Lung (tissue), 12 donors: ENCODE measurements around the gene UTS2R. TPM values are rescaled to one million over a fixed set of nuclear protein-coding genes. Genes with fewer than 3 reads are reported as not detected.
A peak's percentile ranks its signal among the peaks of the same experiment; 100 is the strongest.

Experiments used
- ATAC-seq: fragments of 200-7000 bp; cut with Tn5 transposase; one replicate; pipeline ENCODE4 v1.9.1; 2020; ENCODE audit warnings: moderate number of reproducible peaks; ENCODE audit not compliant: insufficient read depth, low FRiP score
- DNase-seq, 3 donors: peaks; one replicate each; pipeline ENCODE4 v3.0.0-alpha.2; 2013 to 2017
- H3K27ac ChIP-seq, 2 donors: one replicate each; pipeline ENCODE4 v1.5.1; 2013; ENCODE audit warnings: mild to moderate bottlenecking in 2 of 2, moderate library complexity in 2 of 2, control low read depth in 1 of 2, inconsistent platforms in 1 of 2, low read depth in 1 of 2, low read length in 1 of 2
- H3K27me3 ChIP-seq, 3 donors: one replicate each; pipeline ENCODE4 v1.5.1; 2013; ENCODE audit warnings: low read length in 2 of 3; ENCODE audit not compliant: control insufficient read depth in 3 of 3, insufficient read depth in 3 of 3
- H3K36me3 ChIP-seq, 4 donors: one replicate each; pipeline ENCODE4 v1.5.1; 2013; ENCODE audit warnings: low read length in 4 of 4, mild to moderate bottlenecking in 1 of 4, moderate library complexity in 1 of 4; ENCODE audit not compliant: control insufficient read depth in 4 of 4, insufficient read depth in 4 of 4
- H3K4me1 ChIP-seq, 5 donors: one replicate each; pipeline ENCODE4 v1.5.1; 2013; ENCODE audit warnings: low read length in 5 of 5, mild to moderate bottlenecking in 2 of 5, moderate library complexity in 1 of 5; ENCODE audit not compliant: control insufficient read depth in 5 of 5, insufficient read depth in 5 of 5
- H3K4me3 ChIP-seq: one replicate; pipeline ENCODE4 v1.5.1; 2013; ENCODE audit warnings: mild to moderate bottlenecking, control low read depth, moderate library complexity
- H3K9ac ChIP-seq, 2 donors: one replicate each; pipeline ENCODE4 v1.5.1; 2013; ENCODE audit warnings: low read length in 2 of 2, control low read depth in 1 of 2; ENCODE audit not compliant: insufficient read depth in 1 of 2
- H3K9me3 ChIP-seq, 4 donors: one replicate each; pipeline ENCODE4 v1.5.1; 2013; ENCODE audit warnings: low read length in 3 of 4, mild to moderate bottlenecking in 1 of 4, moderate library complexity in 1 of 4; ENCODE audit not compliant: control insufficient read depth in 4 of 4, insufficient read depth in 3 of 4
- WGBS, 2 donors: extraction: QIAGEN DNeasy Blood & Tissue Kit; methylation state at CpG; one replicate each; pipeline ENCODE4 v1.1.7; 2013; 5-methylcytosine and 5-hydroxymethylcytosine counted together
- polyA plus RNA-seq, 2 donors: library from polyadenylated mRNA; stranded (reverse); fragments of 200-250 nt; gene quantifications; one replicate each; pipeline ENCODE4 v1.2.1, GENCODE V29; 2013
- total RNA-seq, 2 donors: library from RNA; depleted of rRNA in 1 of 2; stranded (reverse); fragments of >200 nt in 1 of 2; gene quantifications; one replicate each; pipeline ENCODE4 v1.2.1, GENCODE V29; 2014 to 2021
- TF ChIP-seq, protein P1 (sequence below): IDR thresholded peaks from 2 replicates; pipeline ENCODE4 v1.5.1; 2012; ENCODE audit warnings: mild to moderate bottlenecking; ENCODE audit errors: control extremely low read depth, extremely low read depth
- donor health status: control.
- donor health status: control.
- donor health status: Bipolar disorder and iron deficiency.
- donor health status: healthy.
- donor health status: DM: yes; HTN: yes; CAD: no.

UTS2R gene
- total and polyA plus RNA-seq, 4 donors = 0.17 TPM; not detected in 3

DNA sequence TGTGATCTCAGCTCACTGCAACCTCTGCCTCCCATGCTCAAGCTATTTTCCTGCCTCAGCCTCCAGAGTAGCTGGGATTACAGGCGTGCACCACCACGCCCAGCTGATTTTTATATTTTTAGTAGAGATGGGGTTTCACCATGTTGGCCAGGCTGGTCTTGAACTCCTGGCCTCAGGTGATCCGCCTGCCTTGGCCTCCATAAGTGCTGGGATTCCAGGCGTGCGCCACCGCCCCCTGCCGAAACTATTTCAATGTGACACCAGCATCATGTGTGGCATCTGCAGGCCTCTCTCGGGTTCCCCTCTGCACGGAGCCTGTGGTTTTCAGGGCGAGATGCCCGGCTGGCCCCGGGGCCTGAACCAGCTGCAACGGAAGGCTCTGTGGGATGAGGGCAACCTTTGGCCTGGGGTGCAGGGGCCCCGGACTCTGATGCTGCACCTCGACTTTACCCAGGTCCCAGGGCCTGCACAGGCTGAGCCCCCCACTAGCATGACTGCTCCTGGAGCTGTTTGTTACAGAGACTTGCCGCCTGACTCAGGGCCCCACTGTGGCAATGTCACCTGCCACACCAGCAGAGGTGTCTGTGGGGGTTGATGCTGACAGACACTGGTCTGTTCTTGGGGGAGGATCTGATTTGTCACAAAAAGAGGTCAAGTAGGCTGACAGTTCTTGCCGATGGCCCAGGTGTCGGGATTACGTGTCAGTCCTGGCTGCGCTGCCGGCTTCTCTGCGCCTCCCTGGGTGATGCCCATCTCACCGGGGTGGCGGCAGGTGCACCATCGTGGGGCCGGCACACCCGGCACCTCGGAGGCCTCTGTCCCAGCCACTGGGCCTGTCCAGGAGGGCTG is 21.2 kb upstream of the UTS2R start:
- H3K9ac ChIP-seq = no peak overlapping the region
- DNase-seq (no peak), ATAC-seq (no peak)
- no peaks in the 10 kb centered on the region for H3K36me3 ChIP-seq
- H3K27ac ChIP-seq = no peak overlapping the region
- H3K4me3 ChIP-seq = no peak overlapping the region
- no peaks in the 10 kb centered on the region for H3K9me3 ChIP-seq
- 84 to 85% methylated on average over 28 of the region's 28 CpGs for WGBS, 2 donors
- TF ChIP-seq, protein P1, sequence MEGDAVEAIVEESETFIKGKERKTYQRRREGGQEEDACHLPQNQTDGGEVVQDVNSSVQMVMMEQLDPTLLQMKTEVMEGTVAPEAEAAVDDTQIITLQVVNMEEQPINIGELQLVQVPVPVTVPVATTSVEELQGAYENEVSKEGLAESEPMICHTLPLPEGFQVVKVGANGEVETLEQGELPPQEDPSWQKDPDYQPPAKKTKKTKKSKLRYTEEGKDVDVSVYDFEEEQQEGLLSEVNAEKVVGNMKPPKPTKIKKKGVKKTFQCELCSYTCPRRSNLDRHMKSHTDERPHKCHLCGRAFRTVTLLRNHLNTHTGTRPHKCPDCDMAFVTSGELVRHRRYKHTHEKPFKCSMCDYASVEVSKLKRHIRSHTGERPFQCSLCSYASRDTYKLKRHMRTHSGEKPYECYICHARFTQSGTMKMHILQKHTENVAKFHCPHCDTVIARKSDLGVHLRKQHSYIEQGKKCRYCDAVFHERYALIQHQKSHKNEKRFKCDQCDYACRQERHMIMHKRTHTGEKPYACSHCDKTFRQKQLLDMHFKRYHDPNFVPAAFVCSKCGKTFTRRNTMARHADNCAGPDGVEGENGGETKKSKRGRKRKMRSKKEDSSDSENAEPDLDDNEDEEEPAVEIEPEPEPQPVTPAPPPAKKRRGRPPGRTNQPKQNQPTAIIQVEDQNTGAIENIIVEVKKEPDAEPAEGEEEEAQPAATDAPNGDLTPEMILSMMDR = no peak
- peaks cover 0 to 4% (median 0%) of the 10 kb centered on the region in 3 donors for H3K27me3 ChIP-seq
- peaks cover 0 to 7% (median 4%) of the 10 kb centered on the region in 5 donors for H3K4me1 ChIP-seq

DNA sequence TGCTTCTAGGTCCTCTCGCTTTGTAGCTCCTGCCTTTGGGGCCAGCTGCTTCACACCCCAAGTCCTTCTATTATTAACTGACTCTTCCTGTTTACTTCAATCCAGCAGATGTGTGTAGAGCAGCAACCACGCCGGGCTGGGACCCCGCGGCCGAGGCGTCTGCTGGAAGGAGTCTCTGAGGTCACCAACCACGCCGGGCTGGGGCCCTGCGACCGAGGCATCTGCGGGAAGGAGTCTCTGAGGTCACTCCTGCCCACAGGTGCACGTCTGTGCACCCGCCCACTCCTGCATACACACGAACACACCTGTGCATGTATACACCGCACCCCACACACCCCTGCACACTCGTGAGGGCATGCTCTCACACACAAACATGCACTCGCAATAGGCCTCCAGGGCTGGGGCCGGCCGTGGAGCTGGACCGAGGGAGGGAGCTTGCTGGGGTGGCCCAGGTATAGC is 20.3 kb upstream of the UTS2R start:
- TF ChIP-seq, protein P1 = no peak
- no peak overlapping the region for H3K9ac ChIP-seq
- H3K27ac ChIP-seq = no peak overlapping the region
- ATAC-seq (no peak), DNase-seq (peak in 1 of 3 donors; percentile 32)
- H3K4me1 ChIP-seq = peaks cover 0 to 7% (median 4%) of the 10 kb centered on the region in 5 donors
- H3K36me3 ChIP-seq = no peaks in the 10 kb centered on the region
- WGBS, 2 donors = 43 to 54% methylated on average over 21 of the region's 21 CpGs
- no peak overlapping the region for H3K4me3 ChIP-seq
- no peaks in the 10 kb centered on the region for H3K9me3 ChIP-seq
- peaks cover 0 to 4% (median 0%) of the 10 kb centered on the region in 3 donors for H3K27me3 ChIP-seq

DNA sequence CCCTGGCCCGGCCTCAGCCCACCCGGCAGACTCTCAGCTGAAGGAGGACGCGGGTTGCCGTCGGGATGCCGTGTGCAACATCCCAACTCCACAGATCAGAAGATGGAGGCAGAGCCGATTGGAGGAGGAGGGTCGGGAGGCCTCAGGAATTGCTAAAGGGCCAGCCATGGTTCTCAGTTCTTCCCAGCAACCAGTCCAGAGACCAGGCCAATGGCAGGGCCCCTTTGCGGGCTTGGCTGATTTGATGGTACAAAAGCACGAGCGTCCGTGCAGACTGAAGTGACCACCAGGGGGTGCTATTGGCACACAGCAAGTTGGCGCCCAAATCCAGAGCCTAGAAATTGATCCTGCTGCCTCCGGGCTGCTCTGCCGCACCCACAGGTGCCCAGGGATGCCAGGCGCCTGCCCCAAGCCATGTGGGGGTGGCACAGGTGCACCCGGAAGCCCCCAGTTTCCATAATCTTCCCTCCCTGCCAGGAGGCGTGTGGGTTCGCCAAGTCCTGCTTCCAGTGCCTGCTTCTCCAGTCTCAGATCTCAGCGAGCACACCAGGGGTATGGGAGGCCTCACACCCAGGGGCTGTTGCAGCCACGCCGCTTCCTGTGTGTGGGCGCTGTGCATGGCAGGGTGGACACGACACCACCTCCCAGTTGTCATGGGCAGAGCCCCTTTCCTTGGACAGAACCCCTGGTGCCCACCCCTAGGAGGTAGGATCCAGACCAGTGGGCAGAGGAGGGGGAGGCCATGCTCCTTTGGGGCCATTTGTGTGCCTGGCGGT is 19.7 kb upstream of the UTS2R start:
- H3K27ac ChIP-seq = no peak overlapping the region
- peak; percentile 77 for ATAC-seq
- DNase-seq = peak; percentile 88 to 91 (median 89)
- WGBS, 2 donors = 36 to 40% methylated on average over 26 of the region's 26 CpGs
- H3K9ac ChIP-seq = no peak overlapping the region
- H3K27me3 ChIP-seq = peaks cover 0 to 4% (median 0%) of the 10 kb centered on the region in 3 donors
- no peak overlapping the region for H3K4me3 ChIP-seq
- peaks cover 0 to 13% (median 4%) of the 10 kb centered on the region in 5 donors for H3K4me1 ChIP-seq
- TF ChIP-seq, protein P1 = peak; percentile 98
- H3K36me3 ChIP-seq = no peaks in the 10 kb centered on the region
- H3K9me3 ChIP-seq = no peaks in the 10 kb centered on the region
